Prostate gland (tissue), 2 donors: ENCODE data around the gene MAMDC2. TPM values are rescaled to one million over a fixed set of nuclear protein-coding genes. Genes with fewer than 3 reads are reported as not detected.
"Not testable (repeated sequence)": the region's sequence is repeated elsewhere in the genome, so short reads cannot be mapped to it uniquely, and the experiment has no call there.

ENCODE experiments used
- DNase-seq: peaks from one replicate; pipeline ENCODE4 v3.0.0-alpha.2; 2019; ENCODE audit warnings: low spot score
- H3K27ac ChIP-seq, 2 donors: fragments of 200-600 bp; sonication (generic); 2 replicates each; pipeline ENCODE4 v1.5.1; 2017 to 2019
- H3K27me3 ChIP-seq: fragments of 200-600 bp; sonication (generic); replicated peaks from 2 replicates; pipeline ENCODE4 v1.5.1; 2019; ENCODE audit not compliant: insufficient read depth
- H3K36me3 ChIP-seq, 2 donors: fragments of 200-600 bp; sonication (generic); 1 replicate in 1 of 2; 2 replicates in 1 of 2; pipeline versions ENCODE4 v1.5.1 to v1.8.1; 2017 to 2019
- H3K4me1 ChIP-seq: fragments of 200-600 bp; sonication (generic); replicated peaks from 2 replicates; pipeline ENCODE4 v1.5.1; 2019
- H3K4me3 ChIP-seq, 2 donors: fragments of 200-600 bp; sonication (generic); 2 replicates each; pipeline ENCODE4 v1.5.1; 2017 to 2019
- H3K9me3 ChIP-seq: fragments of 200-600 bp; sonication (generic); 2 replicates; pipeline ENCODE4 v1.5.1; 2017
- CTCF ChIP-seq, 4 experiments: fragments of 200-600 bp in 2 of 4; fragments of 450-650 bp in 2 of 4; sonication (generic) in 2 of 4; IDR thresholded peaks; 1 replicate in 3 of 4; 2 replicates in 1 of 4; pipeline ENCODE4 v1.5.1; 2016 to 2019; ENCODE audit warnings: antibody characterized with exemption in 4 of 4, mild to moderate bottlenecking in 2 of 4, moderate library complexity in 2 of 4
- POLR2A ChIP-seq: fragments of 450-650 bp; IDR thresholded peaks from one replicate; pipeline ENCODE4 v1.6.1; 2016; ENCODE audit warnings: antibody characterized with exemption, mild to moderate bottlenecking
- POLR2AphosphoS5 ChIP-seq: sonication (generic); formaldehyde crosslinking; IDR thresholded peaks from one replicate; pipeline ENCODE4 v1.6.1; 2017; ENCODE audit warnings: antibody characterized with exemption
- WGBS: methylation state at CpG from one replicate; pipeline ENCODE4 v1.1.5; 2018; 5-methylcytosine and 5-hydroxymethylcytosine counted together
- intact Hi-C: fragments of 100-400 bp; cut with DNase I; formaldehyde crosslinking; loops from one replicate; pipeline ENCODE4 v1.14.2; 2022
- total RNA-seq, 2 donors: library from RNA; depleted of rRNA; stranded (reverse); fragments of >200 nt; gene quantifications; one replicate each; pipeline ENCODE4 v1.1.0, GENCODE V29; 2016

The MAMDC2 gene
- total RNA-seq, 2 donors from 2014 or later, result 4.2 to 33.8 TPM

GRCh38 chr9:70177121-70177520, 133.5 kb downstream of the MAMDC2 start:
- Histone ChIP-seq H3K4me1 (no peaks in the 10 kb centered on the region), H3K27me3 (no peaks in the 10 kb centered on the region), H3K9me3 (no peaks in the 10 kb centered on the region), H3K27ac (no peak overlapping the region), H3K4me3 (no peak overlapping the region), H3K36me3 (no peaks in the 10 kb centered on the region)
- WGBS, result 92% methylated on average over 1 of the region's 1 CpG
- DNase-seq, result no peak
- intact Hi-C loops, result no loop called here
- TF ChIP-seq CTCF (IDR thresholded peaks at IDR 0.05) (no peak), POLR2AphosphoS5 (no peak), POLR2A (no peak)

DNA sequence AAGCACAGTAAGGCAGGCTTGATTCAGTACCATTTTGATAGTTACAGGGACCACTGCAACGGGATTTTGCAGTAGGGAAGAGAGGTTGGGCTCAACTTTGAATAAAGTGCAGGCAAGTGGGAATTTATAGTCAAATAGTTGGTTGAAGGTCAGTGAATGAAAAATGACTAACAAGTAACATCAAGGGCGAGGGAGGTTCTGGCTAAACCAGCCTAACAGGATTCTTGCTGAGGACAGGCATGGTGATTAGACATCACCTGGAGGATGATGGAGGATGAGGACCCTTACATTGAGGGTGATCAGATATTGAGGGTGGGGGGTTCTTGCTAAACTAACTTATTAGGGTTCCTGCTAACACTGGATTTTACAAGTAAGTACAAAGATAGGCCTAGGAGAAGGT, 149.1 kb downstream of the MAMDC2 start:
- H3K27me3 ChIP-seq, result no peaks in the 10 kb centered on the region
- H3K9me3 ChIP-seq, result no peaks in the 10 kb centered on the region
- DNase-seq, result no peak
- H3K4me3 ChIP-seq, result no peak overlapping the region
- H3K4me1 ChIP-seq, result no peaks in the 10 kb centered on the region
- WGBS, result 62% methylated on average over 2 of the region's 2 CpGs
- intact Hi-C loops, result no loop called here
- H3K27ac ChIP-seq, result no peak overlapping the region
- no peaks in the 10 kb centered on the region for H3K36me3 ChIP-seq
- no peak for TF ChIP-seq POLR2A
- no peak for TF ChIP-seq POLR2AphosphoS5
- TF ChIP-seq CTCF (IDR thresholded peaks at IDR 0.05), result no peak

GRCh38 chr9:70195456-70195855, 151.8 kb downstream of the MAMDC2 start:
- DNase-seq, result no peak
- Histone ChIP-seq H3K27ac (no peak overlapping the region), H3K9me3 (no peaks in the 10 kb centered on the region), H3K4me3 (no peak overlapping the region), H3K36me3 (no peaks in the 10 kb centered on the region), H3K27me3 (no peaks in the 10 kb centered on the region), H3K4me1 (no peaks in the 10 kb centered on the region)
- no peak for TF ChIP-seq CTCF (IDR thresholded peaks at IDR 0.05)
- no peak for TF ChIP-seq POLR2A
- no peak for TF ChIP-seq POLR2AphosphoS5
- intact Hi-C loops, result no loop called here
- 92% methylated on average over 3 of the region's 3 CpGs for WGBS

DNA sequence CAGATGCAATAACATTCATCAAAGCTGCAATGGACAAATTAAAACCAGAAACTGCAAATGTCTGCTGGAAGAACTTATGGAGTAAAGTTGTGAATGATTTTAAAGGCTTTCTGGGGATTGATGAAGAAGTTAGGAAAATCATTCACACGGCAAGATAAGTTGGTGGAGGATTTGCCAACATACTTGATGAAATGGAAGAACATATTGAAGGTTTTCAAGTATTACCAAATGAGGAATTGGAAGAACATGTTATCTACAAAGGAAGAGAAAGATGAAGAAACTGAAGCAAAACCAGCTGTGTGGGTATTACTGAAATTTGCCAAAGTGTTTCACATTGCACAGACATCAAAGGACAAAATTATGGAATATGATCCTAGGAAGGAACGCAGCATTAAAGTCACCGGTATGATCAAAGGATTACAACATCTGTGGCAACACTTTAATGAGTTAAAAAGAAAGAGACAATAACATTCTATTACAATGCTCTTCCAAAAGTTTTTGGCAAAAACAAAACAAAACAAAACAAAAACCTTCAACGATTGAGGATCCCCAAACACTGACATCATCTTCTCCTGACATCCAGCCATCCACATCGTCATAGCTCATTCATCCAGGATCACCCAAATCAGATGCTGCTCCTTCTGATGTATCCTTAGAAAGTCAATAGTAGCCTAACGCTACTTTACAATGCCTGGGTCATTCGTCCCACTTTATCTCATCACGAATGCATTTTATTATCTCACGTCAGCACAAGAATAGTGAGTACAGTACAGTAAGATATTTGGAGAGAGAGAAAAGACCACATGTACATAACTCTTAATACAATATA, 153.8 kb downstream of the MAMDC2 start:
- no peaks in the 10 kb centered on the region for H3K4me1 ChIP-seq
- 44% methylated on average over 9 of the region's 9 CpGs for WGBS
- no peaks in the 10 kb centered on the region for H3K9me3 ChIP-seq
- no peak overlapping the region for H3K4me3 ChIP-seq
- intact Hi-C loops, result no loop called here
- H3K36me3 ChIP-seq, result no peaks in the 10 kb centered on the region
- DNase-seq, result no peak
- no peak overlapping the region for H3K27ac ChIP-seq
- TF ChIP-seq POLR2A, result no peak
- H3K27me3 ChIP-seq, result no peaks in the 10 kb centered on the region

GRCh38 chr9:70204743-70205142, 161.1 kb downstream of the MAMDC2 start:
- H3K9me3 ChIP-seq, H3K27ac ChIP-seq, intact Hi-C loops, H3K27me3 ChIP-seq, H3K4me1 ChIP-seq, H3K36me3 ChIP-seq: not testable (repeated sequence)
- H3K4me3 ChIP-seq, result peak overlapping the region; percentile 12 to 16
- WGBS, result 36% methylated on average over 16 of the region's 16 CpGs
- DNase-seq, result peak; percentile 8

DNA sequence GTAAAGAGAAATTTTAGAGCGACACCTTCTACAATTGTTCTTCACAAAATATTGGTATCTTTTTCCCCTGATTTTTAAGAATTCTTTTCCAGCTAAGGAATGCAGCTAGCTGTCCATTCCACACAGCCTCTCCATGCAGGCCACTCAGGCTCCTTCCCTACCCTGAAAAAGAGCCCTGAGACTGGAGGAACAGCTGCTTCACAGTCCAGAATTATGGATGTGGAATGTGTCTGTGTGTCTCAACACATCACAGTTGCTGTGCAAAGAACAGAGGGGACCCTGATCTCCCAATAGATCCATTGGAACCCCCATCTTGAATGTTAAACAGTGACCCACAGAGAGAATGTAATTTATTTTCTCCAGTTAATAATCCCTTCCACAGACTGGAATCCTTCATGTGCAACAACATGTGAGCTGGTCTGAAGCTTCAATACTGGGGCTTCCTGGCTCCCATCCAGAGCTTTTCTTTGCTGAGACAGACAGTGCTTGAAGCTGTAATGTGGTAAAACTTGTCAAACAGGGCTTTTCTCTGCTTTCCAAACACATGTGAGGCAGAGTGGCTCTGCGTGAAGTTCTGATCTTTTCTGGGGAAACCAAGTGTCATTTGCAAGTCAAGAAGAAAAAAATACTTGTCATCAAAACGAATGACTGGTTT, 161.8 kb downstream of the MAMDC2 start:
- WGBS, result 53% methylated on average over 3 of the region's 3 CpGs
- peak overlapping the region in 1 of 2 donors; percentile 25 for H3K27ac ChIP-seq
- H3K9me3 ChIP-seq, result no peaks in the 10 kb centered on the region
- H3K4me1 ChIP-seq, result no peaks in the 10 kb centered on the region
- no peak overlapping the region for H3K4me3 ChIP-seq
- DNase-seq, result peak; percentile 68
- no peaks in the 10 kb centered on the region for H3K27me3 ChIP-seq
- intact Hi-C loops, result no loop called here
- H3K36me3 ChIP-seq, result no peaks in the 10 kb centered on the region
- TF ChIP-seq POLR2AphosphoS5 (peak; percentile 36), CTCF (IDR thresholded peaks at IDR 0.05) (no peak)
